SK-N-SH (cell line): Measurements from ENCODE around the gene HS2ST1.

Experiments used
- EZH2phosphoT487 ChIP-seq: fragments of 200-600 bp; sonication (generic); IDR thresholded peaks from 2 replicates; pipeline ENCODE4 v1.6.1; 2017; ENCODE audit warnings: low read depth, mixed run types, mild to moderate bottlenecking, antibody characterized with exemption, moderate library complexity, borderline replicate concordance
- GABPA ChIP-seq: IDR thresholded peaks from 2 replicates; pipeline ENCODE4 v1.4.0; 2012; ENCODE audit warnings: low read depth, mild to moderate bottlenecking
- GATA2 ChIP-seq: sonication (generic); formaldehyde crosslinking; IDR thresholded peaks from 2 replicates; pipeline ENCODE4 v1.5.0; 2020; ENCODE audit warnings: mild to moderate bottlenecking, missing genetic modification reagents
- NFIC ChIP-seq: IDR thresholded peaks from 2 replicates; pipeline ENCODE4 v1.4.0; 2012; ENCODE audit warnings: borderline replicate concordance
- NRF1 ChIP-seq: IDR thresholded peaks from 2 replicates; pipeline ENCODE4 v1.6.1; 2012; ENCODE audit warnings: low read depth, mild to moderate bottlenecking, low read length
- POLR2AphosphoS5 ChIP-seq: IDR thresholded peaks from 2 replicates; pipeline ENCODE4 v1.6.1; 2012; ENCODE audit warnings: low read depth, low read length
- TF ChIP-seq, protein P1 (sequence below): fragments of 200-600 bp; sonication (generic); IDR thresholded peaks from 2 replicates; pipeline ENCODE4 v1.6.1; 2017; ENCODE audit warnings: antibody characterized with exemption, mild to moderate bottlenecking, moderate library complexity

DNA sequence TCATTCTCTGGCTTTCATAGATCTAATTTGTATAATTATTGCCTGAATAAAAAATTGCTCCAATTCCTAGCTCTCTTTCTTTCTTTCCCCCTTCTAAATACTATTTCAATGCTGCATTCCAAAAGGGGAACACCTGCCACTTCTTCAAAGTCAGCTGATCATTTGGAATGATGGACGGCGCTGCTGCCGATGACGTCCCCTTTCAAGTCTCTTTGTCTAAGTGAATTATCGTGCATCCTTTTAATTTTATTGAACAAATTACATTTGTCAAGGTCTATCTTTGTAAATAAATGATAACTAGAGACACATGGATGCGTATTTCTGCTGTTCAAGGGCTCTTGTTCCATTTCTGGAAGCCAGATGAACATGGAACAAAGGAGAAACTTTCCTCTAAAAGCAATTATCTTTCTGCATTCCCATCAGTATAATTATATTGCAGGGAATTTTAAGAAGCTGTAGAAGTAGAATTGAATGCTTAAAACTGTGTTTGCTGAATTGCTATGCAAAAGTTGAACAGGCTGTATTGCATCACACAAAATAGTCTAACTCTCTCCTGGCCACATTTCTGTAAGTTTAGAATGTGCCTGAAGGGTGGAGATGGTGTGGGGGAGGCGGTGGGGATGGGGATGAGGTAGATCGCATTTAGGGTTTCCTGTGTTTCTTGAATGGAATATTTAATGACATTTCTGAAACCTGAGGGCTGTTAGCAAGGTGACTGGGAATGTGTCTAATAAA, 222.3 kb downstream of the HS2ST1 start:
- TF ChIP-seq GABPA (no peak), EZH2phosphoT487 (no peak), POLR2AphosphoS5 (no peak), NFIC (no peak), NRF1 (no peak), GATA2 (CRISPR knock-in tag) (no peak)
- TF ChIP-seq, protein P1, sequence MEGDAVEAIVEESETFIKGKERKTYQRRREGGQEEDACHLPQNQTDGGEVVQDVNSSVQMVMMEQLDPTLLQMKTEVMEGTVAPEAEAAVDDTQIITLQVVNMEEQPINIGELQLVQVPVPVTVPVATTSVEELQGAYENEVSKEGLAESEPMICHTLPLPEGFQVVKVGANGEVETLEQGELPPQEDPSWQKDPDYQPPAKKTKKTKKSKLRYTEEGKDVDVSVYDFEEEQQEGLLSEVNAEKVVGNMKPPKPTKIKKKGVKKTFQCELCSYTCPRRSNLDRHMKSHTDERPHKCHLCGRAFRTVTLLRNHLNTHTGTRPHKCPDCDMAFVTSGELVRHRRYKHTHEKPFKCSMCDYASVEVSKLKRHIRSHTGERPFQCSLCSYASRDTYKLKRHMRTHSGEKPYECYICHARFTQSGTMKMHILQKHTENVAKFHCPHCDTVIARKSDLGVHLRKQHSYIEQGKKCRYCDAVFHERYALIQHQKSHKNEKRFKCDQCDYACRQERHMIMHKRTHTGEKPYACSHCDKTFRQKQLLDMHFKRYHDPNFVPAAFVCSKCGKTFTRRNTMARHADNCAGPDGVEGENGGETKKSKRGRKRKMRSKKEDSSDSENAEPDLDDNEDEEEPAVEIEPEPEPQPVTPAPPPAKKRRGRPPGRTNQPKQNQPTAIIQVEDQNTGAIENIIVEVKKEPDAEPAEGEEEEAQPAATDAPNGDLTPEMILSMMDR, result no peak
